GM12872 (cell line): Measurements from ENCODE around the gene NRP1.

Experiments used
- TF ChIP-seq, protein P1 (sequence below): IDR thresholded peaks from 3 replicates; pipeline ENCODE4 v1.5.1; 2011; ENCODE audit warnings: low read depth, mild to moderate bottlenecking, low read length, moderate library complexity; ENCODE audit not compliant: insufficient read depth

Gene NRP1

GRCh38 chr10:33347211-33347610 is 12.7 kb upstream of the NRP1 start:
- TF ChIP-seq, protein P1, sequence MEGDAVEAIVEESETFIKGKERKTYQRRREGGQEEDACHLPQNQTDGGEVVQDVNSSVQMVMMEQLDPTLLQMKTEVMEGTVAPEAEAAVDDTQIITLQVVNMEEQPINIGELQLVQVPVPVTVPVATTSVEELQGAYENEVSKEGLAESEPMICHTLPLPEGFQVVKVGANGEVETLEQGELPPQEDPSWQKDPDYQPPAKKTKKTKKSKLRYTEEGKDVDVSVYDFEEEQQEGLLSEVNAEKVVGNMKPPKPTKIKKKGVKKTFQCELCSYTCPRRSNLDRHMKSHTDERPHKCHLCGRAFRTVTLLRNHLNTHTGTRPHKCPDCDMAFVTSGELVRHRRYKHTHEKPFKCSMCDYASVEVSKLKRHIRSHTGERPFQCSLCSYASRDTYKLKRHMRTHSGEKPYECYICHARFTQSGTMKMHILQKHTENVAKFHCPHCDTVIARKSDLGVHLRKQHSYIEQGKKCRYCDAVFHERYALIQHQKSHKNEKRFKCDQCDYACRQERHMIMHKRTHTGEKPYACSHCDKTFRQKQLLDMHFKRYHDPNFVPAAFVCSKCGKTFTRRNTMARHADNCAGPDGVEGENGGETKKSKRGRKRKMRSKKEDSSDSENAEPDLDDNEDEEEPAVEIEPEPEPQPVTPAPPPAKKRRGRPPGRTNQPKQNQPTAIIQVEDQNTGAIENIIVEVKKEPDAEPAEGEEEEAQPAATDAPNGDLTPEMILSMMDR, result no peak

DNA sequence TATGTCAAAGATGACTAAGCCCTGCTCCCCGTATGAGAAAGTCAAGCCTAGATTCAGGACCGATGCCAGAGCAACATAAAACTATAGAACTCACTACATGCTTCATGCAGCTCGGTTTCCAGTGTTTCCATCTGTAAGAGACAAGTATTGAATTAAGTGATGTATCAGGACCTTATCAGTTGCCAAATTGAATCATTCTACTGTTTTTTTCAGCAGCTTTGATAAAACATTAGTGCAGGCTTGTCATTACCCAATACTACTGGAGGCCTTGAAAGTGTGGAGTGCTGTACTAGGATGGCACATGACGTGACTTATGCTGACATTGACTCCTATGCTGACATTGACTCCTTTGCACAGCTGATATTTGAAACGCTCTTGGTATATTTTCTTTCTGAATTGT is 10.8 kb upstream of the NRP1 start:
- TF ChIP-seq, protein P1, result no peak

- TF ChIP-seq, protein P1, result no peak
Measured at GRCh38 chr10:33344676-33345075, 10.2 kb upstream of the NRP1 start.

DNA sequence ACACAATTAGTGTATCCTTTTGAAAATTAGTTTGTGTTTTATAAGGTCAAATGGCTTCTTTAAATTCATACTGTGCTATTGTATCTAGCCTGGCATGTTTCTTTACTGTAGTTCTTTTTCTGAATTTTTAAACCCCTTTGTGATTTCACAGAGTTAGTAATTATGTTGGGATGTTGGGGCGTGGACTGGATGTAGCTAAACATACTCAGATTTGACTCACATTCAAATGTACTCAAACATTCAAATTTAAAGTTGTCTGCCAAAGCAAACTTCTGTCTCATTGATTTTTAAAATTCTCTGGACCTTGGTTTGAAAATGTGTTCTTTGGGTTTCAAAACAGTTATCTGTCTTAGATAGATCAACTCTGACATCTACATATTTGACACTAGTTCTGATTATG is 7.2 kb upstream of the NRP1 start:
- TF ChIP-seq, protein P1, result no peak

DNA sequence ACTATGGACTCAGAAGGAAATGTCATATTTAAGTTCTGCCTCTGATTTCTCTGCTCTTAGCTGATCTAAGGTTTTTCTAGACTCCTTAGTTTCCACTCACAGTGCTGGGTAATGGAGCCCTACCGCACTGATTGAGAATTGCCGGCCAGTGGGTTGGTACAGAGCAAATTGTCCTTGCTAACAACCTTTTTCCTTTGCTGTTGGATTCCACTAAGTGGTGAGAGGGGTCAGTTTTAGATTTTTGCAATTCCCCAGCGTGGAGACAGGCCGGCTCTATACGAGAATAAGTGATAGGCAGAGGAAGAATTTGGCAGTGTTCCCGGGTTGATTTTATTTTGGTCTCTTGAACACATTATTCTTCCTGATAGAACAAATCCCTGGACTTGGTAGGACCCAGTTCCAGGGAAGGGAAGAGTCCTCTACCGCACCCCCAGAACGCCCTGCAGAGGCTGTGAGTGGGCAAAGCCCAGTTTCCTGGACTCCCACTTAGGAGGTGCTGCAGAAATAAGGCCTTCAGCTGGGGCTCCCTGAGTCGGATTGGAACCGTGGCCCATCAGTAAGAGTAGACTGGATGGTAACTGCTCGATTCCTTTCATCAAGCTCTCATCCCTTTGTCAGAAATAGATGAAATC is 3.0 kb upstream of the NRP1 start:
- TF ChIP-seq, protein P1, result no peak

DNA sequence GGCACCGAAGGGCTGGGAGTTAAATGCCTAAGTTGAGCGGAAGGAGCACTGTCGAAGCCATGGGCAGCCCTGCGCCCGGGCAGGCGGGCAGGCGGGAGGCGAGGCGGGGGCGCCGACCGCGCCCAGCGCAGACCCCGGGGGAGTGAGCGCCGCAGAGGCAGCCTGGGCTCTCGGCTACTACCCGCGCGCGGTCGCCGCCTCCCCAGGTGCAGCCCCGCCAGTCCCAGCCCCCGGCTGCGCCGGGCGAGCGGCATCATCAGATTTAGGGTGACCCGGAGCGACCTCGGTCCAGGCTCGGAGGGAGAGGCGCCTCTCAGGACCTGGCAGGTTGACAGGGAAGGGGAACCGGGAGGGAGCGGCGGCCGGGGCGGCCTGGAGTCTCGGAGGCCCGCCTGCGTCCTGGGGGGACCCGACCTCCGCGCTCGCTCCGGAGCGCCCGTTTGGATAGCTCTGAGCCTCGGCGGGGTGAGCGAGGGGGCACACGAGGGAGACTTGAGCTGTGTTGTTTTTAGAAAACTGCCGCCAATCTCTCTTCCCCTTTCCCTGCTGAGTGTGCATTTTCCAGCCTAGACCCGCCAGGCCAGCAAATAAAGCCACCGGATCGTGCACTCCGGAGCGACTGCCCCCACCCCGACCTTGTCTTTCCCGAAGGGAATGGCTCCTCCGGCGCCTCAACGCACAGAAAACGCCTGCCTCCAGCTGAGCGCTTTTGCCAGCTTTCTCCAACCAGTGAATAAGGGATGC is 2.3 kb upstream of the NRP1 start:
- TF ChIP-seq, protein P1, result no peak

GRCh38 chr10:33335801-33336581 is 1.5 kb upstream of the NRP1 start:
- TF ChIP-seq, protein P1, result no peak
